HG03175 (cell line): ENCODE data around the gene SCO2.

ENCODE experiments used
- ATAC-seq: cut with Tn5 transposase; IDR thresholded peaks from one replicate; pipeline ENCODE4 v1.9.1; 2021; ENCODE audit warnings: mild to moderate bottlenecking, moderate library complexity; ENCODE audit not compliant: unreplicated experiment

Gene SCO2

GRCh38 chr22:50503475-50504145 lies 21.8 kb downstream of the SCO2 start:
- ATAC-seq: no peak

- ATAC-seq: no peak
These were observed 22.5 kb downstream of the SCO2 start for GRCh38 chr22:50502628-50503474.

- ATAC-seq: no peak
These were observed 23.3 kb downstream of the SCO2 start for GRCh38 chr22:50502096-50502495.

- ATAC-seq: no peak
These were observed 24.9 kb downstream of the SCO2 start for GRCh38 chr22:50500452-50500851.

- ATAC-seq: no peak
These were observed 27.0 kb downstream of the SCO2 start for GRCh38 chr22:50498322-50498890.

GRCh38 chr22:50497093-50497492 lies 28.3 kb downstream of the SCO2 start:
- ATAC-seq: no peak

- no peak for ATAC-seq
These were observed 34.7 kb downstream of the SCO2 start for GRCh38 chr22:50490531-50491308.

GRCh38 chr22:50489363-50490243 lies 35.8 kb downstream of the SCO2 start:
- ATAC-seq: no peak

- ATAC-seq: no peak
These were observed 36.5 kb downstream of the SCO2 start for GRCh38 chr22:50488886-50489285.

GRCh38 chr22:50488006-50488677 lies 37.3 kb downstream of the SCO2 start:
- no peak for ATAC-seq

- no peak for ATAC-seq
These were observed 38.0 kb downstream of the SCO2 start for GRCh38 chr22:50487290-50488005.

GRCh38 chr22:50486561-50487289 lies 38.7 kb downstream of the SCO2 start, which contains the start of gene MIOX:
TSS of gene MIOX (plus strand) at chr22:50486859. CDS start at chr22:50486898, 39 bp downstream.
- ATAC-seq: no peak

GRCh38 chr22:50485221-50486131 lies 39.9 kb downstream of the SCO2 start:
- ATAC-seq: no peak

- ATAC-seq: no peak
These were observed 41.2 kb downstream of the SCO2 start for GRCh38 chr22:50483977-50484853.

GRCh38 chr22:50483556-50483955 lies 41.8 kb downstream of the SCO2 start:
- no peak for ATAC-seq

GRCh38 chr22:50483106-50483505 lies 42.3 kb downstream of the SCO2 start:
- ATAC-seq: no peak
